ENCODE results near the gene XYLT1. TPM values are rescaled to one million over a fixed set of nuclear protein-coding genes. Genes with fewer than 3 reads are reported as not detected.

Gene XYLT1
- total RNA-seq, 1 experiment from 2014 or later, result 7.5 TPM

GRCh38 chr16:17457997-17458396 is 12.8 kb downstream of the XYLT1 start:
- Mint-ChIP-seq H3K4me3 (ENCODE audit: low read depth, unreplicated experiment) (no peak overlapping the region), H3K9me3 (ENCODE audit: low read depth, unreplicated experiment) (no peaks in the 10 kb centered on the region), H3K36me3 (ENCODE audit: insufficient read depth, unreplicated experiment) (peaks cover 4% of the 10 kb centered on the region), H3K4me1 (ENCODE audit: low read depth, unreplicated experiment) (no peaks in the 10 kb centered on the region), H3K27ac (ENCODE audit: unreplicated experiment) (no peak overlapping the region), H3K27me3 (ENCODE audit: unreplicated experiment) (no peaks in the 10 kb centered on the region)
- no TSS peak for BruUV-seq (replicated peaks)
- CTCF ChIA-PET, result interaction anchor here (0.5 kb wide), 1 partner anchor 123 kb away, joined by 4 read pairs; no protein-coding TSS in a partner anchor
- TF ChIP-seq CTCF (IDR thresholded peaks at IDR 0.05; ENCODE audit: unreplicated experiment), result no peak
- intact Hi-C loops (cut with micrococcal nuclease; ENCODE audit: unreplicated experiment), result no loop called here
- no peak for DNase-seq

- Mint-ChIP-seq H3K27ac (ENCODE audit: unreplicated experiment) (no peak overlapping the region), H3K4me1 (ENCODE audit: low read depth, unreplicated experiment) (no peaks in the 10 kb centered on the region), H3K9me3 (ENCODE audit: low read depth, unreplicated experiment) (no peaks in the 10 kb centered on the region), H3K27me3 (ENCODE audit: unreplicated experiment) (no peaks in the 10 kb centered on the region), H3K36me3 (ENCODE audit: insufficient read depth, unreplicated experiment) (peaks cover 4% of the 10 kb centered on the region), H3K4me3 (ENCODE audit: low read depth, unreplicated experiment) (no peak overlapping the region)
- BruUV-seq (replicated peaks), result no TSS peak
- intact Hi-C loops (cut with micrococcal nuclease; ENCODE audit: unreplicated experiment), result no loop called here
- no peak for DNase-seq
- CTCF ChIA-PET, result no interaction called here
- no peak for TF ChIP-seq CTCF (IDR thresholded peaks at IDR 0.05; ENCODE audit: unreplicated experiment)
Measured at GRCh38 chr16:17457513-17457912, 13.2 kb downstream of the XYLT1 start.

GRCh38 chr16:17454162-17454730 is 16.5 kb downstream of the XYLT1 start:
- TF ChIP-seq CTCF (IDR thresholded peaks at IDR 0.05; ENCODE audit: unreplicated experiment), result no peak
- intact Hi-C loops (cut with micrococcal nuclease; ENCODE audit: unreplicated experiment), result no loop called here
- CTCF ChIA-PET, result interaction anchor here (0.6 kb wide), 1 partner anchor 1409 kb away, joined by 4 read pairs; no protein-coding TSS in a partner anchor
- Mint-ChIP-seq H3K9me3 (ENCODE audit: low read depth, unreplicated experiment) (no peaks in the 10 kb centered on the region), H3K4me1 (ENCODE audit: low read depth, unreplicated experiment) (no peaks in the 10 kb centered on the region), H3K36me3 (ENCODE audit: insufficient read depth, unreplicated experiment) (no peaks in the 10 kb centered on the region), H3K27ac (ENCODE audit: unreplicated experiment) (no peak overlapping the region), H3K4me3 (ENCODE audit: low read depth, unreplicated experiment) (no peak overlapping the region), H3K27me3 (ENCODE audit: unreplicated experiment) (peaks cover 20% of the 10 kb centered on the region)
- DNase-seq, result no peak
- BruUV-seq (replicated peaks), result no TSS peak

- no peak for DNase-seq
- CTCF ChIA-PET, result interaction anchor here (0.6 kb wide), 1 partner anchor 1410 kb away, joined by 4 read pairs; no protein-coding TSS in a partner anchor
- H3K4me3 Mint-ChIP-seq (ENCODE audit: low read depth, unreplicated experiment), result no peak overlapping the region
- no peak for TF ChIP-seq CTCF (IDR thresholded peaks at IDR 0.05; ENCODE audit: unreplicated experiment)
- no peaks in the 10 kb centered on the region for H3K36me3 Mint-ChIP-seq (ENCODE audit: insufficient read depth, unreplicated experiment)
- intact Hi-C loops (cut with micrococcal nuclease; ENCODE audit: unreplicated experiment), result no loop called here
- H3K4me1 Mint-ChIP-seq (ENCODE audit: low read depth, unreplicated experiment), result no peaks in the 10 kb centered on the region
- no TSS peak for BruUV-seq (replicated peaks)
- no peaks in the 10 kb centered on the region for H3K9me3 Mint-ChIP-seq (ENCODE audit: low read depth, unreplicated experiment)
- H3K27ac Mint-ChIP-seq (ENCODE audit: unreplicated experiment), result no peak overlapping the region
- H3K27me3 Mint-ChIP-seq (ENCODE audit: unreplicated experiment), result peaks cover 20% of the 10 kb centered on the region
Measured at GRCh38 chr16:17453364-17454038, 17.3 kb downstream of the XYLT1 start.
